GM19099 (cell line): ENCODE results near the gene SLC39A11.

ENCODE experiments used
- POLR2A ChIP-seq: IDR thresholded peaks from 3 replicates; pipeline ENCODE4 v1.6.1; 2011; ENCODE audit warnings: low read depth; ENCODE audit not compliant: insufficient read length; ENCODE audit errors: extremely low read depth

SLC39A11 gene

DNA sequence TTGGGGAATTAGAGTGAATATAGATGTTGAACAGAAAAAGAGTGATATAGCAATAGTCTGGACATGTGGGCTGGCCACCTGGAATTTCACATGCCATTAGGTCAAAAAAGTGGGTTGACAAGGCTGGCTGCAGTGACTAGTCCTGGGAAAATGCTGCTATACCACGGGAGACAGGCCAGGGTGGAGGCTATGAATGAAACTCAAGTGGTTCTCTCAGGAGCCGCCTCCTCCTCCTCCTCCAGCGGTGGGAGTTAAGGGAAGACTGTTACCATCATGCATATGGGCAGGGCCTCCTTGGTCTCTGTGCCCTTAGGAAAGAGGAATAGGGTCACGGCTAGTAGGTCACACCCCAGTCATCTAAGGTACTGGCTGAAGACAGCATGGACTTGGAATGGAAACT is 448.0 kb downstream of the SLC39A11 start:
- TF ChIP-seq POLR2A = no peak

DNA sequence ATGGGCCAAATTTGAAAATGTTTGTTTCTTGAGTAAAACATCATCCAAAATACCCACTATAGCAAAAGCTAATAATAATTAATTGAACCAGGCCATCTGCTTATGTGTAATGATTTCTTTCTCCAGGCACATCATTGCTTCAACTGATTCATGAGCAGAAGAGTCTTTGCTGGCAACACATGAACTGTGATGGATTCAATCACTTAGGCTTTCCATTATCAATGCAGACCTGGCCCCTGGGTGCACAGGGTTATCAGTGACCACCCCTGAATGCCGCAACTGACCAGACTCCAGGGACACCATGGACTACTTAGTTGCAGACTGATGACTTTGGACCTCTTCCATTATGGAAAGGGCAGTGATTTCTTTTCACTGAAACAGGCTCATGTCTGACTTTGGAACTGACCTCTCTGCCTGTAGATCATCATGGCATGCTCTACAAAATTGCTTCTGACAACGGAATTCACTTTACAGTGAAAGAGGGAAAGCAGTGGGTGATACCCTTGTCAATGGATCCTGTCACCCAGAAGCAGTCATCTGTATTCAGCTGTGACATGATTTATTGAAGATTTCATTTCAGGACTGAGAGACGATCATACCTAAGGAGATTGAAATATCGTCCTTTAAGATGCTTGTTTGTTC is 448.8 kb downstream of the SLC39A11 start:
- no peak for TF ChIP-seq POLR2A

DNA sequence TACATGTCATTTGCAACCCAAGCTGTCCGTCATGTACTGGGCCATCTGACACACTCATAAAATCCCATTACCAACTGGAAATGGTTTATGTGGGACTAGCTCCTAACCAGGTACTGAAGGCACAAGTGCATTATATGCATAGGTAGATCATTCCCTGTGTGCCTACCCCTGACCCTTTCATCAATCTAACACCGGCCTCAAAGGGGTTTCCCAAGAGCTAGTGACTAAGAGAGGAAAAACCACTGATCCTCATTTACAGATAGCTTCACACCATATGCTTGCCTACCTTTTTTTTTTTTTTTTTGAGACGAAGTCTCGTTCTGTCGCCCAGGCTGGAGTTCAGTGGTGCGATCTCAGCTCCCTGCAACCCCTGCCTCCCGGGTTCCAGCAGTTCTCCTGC is 449.8 kb downstream of the SLC39A11 start:
- TF ChIP-seq POLR2A = no peak

DNA sequence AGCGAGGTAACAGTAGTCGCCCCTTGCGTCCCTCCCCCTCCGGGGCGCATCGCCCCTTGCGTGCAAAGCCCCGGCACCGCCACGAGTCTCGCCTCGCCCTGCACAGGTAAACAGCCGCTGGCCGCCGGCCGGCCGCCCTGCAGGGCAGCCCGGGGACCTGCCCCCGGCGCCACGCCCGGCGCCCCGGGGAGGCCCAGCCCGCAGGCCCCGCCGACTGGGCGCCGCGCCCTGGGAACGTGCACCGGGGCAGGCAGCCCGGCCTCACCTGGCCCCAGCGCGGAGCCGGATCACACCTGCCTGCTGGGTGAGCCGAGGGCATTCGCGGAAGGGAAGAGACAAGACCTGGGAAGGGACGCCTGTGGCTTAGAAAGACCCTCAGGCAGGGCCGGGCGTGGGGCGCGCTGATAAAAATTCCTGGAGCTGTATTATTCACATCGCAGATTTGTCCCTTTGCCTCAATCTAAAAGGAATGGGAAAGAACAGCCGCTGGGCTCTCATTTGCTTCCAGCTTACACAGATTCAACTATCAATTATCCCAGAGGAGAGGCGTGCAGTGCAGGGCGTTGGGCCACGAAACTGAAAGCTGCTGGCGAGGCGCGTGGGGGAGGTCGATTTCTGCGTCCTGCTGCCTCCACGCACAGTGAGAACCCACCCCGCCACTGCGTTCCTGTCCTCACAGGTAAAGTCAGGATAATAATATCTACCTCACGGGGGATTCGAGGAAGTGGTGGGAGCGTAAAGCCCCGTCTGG is 451.9 kb downstream of the SLC39A11 start:
- TF ChIP-seq POLR2A = no peak

DNA sequence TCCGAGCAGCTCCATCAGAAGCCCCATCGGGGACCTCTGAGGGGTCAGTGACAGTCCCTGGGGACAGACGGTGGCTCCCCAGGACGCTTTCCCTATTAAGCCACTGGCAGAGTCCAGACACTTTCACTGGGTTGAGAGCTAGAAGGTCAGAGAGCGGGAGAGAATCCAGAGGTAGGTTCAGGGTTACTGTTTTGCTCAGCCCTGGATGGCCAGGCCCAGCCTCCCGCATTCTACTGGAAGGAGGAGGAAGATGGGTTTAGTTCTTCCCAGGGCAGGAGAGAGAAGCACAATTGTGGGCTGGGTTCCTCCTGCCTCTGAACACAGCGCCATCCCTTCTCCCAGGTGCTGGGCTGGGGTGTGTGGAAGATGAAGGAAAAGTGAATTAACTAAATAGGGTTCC is 452.8 kb downstream of the SLC39A11 start:
- no peak for TF ChIP-seq POLR2A

DNA sequence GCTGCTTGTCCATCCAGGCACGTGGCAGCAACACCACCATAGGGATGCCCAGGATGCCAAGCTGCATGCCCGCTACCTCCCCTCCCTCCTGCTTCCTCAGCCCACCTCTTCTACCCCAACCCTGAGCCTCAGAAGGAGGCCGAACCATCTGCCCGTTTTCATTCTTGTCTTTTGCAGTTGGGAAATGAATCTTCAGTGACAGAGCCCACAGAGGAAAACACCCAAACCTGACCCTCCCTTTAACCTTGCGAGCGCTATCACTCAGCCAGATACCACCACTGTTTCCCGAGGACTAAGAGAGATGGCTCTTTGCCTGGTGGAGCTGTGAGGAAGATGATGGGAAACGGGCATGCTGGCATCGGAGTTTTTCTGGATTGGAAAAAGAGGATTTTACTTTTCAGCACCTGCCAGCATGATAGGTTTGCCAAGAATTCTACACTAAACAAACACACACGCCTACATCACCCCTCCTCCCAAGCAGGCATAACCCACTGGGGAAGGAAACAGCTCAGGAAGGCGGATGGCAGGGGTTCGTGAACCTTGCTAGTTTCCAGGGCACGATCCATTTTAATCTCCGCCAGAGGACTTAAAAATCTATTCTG is 457.4 kb downstream of the SLC39A11 start:
- no peak for TF ChIP-seq POLR2A

DNA sequence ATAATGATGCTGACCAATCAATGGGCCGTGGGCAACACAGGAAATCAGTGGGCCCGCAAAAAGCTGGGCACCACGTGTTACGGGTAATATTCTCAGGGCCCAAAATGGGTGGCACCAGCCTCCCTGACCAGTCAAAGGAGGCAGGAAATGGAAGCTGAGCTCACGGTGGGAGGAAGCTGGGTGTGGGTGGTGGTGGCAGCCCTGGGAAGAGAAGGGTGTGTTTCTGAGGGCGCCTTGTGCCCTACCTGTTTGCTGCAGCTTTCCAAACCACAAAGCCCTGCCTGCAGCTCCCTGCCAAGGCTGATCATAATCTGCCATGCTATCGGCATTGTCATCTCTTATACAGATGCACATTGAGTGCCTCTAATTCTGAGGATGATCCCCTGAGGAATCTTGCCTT is 457.9 kb downstream of the SLC39A11 start:
- no peak for TF ChIP-seq POLR2A

DNA sequence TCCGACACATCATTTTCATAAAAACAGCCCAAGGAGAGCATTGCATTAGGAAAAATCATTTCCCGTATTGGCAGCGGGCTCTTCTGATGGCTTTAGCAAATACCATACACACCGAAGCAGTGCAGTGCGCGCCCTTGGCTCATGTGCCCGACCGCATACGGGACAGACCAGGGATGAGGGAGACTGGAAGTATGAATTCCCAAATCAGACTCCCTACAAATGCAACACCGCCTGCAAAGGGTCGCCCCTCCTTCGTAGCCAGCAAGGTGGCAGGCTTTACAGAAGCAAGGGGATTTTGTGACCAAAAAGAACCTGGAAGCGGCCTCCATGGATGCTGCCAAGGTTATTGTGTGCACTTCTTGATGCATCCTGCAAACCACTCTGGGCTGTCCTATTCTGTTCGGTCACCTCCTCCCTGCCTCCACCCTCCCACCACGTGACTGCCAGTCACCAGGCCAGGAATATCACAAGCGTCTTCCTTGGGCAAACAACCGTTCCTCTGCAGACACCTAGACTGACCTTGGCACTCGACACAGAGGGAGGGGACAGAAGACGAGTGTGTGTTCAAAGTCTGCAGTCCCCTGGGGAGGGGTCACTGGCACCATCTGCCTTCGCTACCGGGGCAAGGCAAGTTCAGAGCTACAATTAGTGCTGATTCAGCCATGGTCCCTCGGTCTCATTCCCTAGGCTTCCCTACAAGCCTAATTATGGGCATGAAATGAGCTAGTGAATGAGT is 460.4 kb downstream of the SLC39A11 start:
- TF ChIP-seq POLR2A = no peak

DNA sequence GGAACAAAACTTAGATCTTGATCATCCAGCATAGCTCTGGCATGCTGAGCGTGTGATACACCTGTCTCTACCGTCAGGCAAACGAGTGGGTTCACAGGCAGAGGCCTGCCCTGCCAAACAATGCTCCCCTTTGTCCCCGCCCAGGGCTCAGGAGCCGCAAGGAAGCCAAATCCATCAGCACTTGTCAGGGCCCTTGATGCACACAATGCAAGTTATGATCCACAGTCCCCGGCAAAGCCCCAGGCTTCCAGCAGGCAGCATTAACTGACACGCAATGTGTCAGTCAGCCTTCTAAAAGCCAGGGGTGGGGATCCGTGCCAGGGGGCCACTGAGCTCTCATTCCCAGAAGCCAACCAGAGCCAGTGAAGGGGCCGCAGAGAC is 460.9 kb downstream of the SLC39A11 start:
- TF ChIP-seq POLR2A = no peak

DNA sequence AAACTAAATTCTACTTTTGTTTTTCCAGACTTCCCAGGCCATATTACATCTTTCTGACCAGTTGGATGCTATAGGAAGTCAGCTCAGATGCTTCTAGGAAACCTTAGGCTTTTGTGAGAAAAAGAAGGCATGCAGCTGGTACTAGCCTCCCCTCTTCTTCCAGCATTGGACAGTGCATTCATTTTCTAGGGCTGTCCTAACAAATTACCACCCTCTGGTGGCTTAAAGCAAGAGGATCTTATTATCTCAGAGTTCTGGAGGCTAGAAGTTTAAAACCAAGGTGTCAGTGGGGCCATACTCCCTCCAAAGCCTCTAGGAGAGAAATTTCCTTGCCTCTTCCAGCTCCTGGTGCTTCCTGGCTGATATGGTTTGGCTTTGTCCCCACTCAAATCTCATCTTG is 467.8 kb downstream of the SLC39A11 start:
- TF ChIP-seq POLR2A = no peak

DNA sequence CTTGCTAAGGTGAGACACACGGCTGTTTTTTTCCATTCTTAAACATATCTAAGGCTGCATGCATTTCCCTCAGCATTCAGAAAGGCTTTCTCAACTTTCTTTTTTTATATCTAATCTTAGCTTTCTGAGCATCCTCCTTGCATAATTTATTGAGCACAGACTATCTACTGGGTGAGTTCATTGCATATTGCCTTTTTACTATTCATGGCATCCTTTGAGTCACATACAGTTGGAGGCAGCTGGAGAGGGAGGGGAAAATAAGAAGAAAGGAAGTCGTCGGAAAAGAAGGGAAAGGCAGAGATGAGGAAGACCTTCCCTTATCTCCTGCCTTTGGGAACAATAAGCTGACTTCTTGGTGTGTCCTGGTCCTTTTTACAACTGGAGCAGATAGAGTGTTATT is 468.3 kb downstream of the SLC39A11 start:
- no peak for TF ChIP-seq POLR2A

DNA sequence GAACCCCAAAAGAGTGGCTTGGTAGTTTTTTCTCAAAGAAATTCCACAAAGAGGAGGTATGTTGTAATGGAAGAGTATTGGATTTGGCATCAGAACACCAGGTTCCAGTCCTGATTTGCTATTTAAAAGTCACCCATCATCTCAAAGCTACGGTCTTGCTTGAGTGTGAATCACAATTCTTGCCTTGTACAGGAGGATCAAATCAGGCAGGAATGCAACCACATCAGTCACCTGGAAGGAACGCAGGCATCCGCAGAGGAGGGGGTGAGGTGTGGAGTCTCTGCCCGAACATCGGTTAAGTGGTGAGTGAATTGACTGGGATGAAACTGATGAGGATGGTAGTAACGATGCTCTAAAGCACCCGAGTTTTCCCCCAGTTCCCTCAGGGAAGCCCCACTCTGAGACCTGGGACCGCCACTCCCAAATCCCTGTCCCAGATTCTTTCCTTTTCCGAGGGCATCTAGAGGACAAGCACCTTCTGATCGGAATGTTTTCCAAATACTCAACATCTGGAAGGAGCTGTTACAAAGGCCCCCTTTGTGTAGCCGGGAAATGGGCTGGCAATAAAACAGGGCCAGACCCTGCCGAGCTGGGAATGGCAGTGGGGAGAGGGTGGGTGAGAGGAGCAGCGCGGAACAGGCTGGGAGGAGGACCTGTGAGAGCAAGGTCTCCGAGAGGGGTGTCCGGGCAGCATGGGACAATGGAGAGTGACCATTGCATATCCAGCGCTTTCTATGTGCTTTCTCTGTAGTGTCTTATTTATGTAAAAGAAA is 469.6 kb downstream of the SLC39A11 start:
- no peak for TF ChIP-seq POLR2A

DNA sequence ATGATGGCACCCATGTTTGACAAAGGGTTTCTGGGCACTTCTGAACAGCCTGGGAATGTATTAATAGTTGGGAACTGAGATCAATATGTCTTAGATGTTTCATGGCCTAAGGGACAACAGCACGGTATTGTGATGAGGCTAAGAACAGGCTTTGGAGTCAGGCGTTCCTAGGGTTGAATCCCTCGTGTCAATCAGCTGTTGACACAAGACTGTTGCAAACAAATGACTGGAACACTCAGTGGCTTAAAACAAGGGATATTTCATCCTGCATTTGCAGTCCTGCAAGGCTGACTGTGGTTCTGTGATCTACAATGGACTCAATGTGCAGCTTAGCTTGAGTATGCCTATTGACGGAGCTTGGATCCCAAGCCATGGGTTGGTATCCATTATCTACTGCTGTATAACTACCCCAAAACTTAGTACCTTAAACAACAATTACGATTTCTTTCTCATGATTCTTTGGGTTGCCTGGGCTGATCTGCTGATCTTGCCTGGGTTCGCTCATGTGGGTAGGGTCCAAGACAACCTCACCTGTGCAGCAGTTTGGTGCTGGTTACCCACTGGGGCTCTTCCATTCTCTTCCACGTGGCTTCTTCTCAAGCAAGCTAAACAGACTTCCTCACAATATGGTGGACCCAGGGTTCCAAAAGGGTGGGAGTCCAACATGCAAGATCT is 472.4 kb downstream of the SLC39A11 start:
- no peak for TF ChIP-seq POLR2A

DNA sequence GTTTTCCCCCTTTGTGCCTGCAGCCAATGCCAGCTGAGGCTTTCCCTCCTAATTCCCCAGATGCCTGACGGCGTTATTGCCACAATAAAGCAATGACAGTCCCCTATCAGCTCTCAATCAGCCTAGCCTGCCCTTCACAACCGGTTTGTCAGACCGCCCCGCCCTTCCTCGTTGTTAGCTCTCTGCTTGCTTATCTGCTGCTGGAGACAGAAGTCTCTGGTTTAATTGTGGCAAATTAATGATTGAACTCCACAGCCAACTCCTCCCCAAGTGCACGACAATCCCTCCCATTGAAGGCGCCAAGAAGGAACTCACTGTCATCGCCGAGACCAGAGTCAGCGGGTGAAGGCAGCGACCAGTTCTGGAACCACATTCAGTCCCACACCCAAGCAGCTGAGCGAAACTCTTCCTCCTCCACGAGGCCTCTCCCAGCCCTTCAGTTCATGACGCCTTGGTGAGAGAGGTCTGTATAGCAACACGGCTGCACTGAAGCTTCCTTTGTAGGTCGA is 474.4 kb downstream of the SLC39A11 start:
- TF ChIP-seq POLR2A = no peak

DNA sequence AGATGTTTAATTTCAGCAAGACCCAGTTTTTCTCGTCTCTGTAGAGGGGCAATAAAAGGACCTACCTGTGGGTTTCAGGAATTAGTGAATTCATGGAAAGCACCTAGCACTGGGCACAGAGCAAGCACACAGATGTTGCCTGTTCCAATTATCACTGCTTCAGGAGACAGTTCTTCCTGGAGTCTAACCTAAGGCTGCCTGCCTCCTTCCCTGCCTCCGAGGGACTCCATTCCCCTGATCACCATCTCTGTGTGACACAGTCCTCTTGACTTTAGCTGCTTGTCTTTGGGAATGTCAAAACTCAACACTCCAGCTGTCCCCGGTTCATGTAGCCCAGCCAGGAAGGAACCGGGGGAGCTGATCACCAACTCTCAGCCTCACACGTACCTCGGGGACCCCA is 474.9 kb downstream of the SLC39A11 start:
- TF ChIP-seq POLR2A = no peak

DNA sequence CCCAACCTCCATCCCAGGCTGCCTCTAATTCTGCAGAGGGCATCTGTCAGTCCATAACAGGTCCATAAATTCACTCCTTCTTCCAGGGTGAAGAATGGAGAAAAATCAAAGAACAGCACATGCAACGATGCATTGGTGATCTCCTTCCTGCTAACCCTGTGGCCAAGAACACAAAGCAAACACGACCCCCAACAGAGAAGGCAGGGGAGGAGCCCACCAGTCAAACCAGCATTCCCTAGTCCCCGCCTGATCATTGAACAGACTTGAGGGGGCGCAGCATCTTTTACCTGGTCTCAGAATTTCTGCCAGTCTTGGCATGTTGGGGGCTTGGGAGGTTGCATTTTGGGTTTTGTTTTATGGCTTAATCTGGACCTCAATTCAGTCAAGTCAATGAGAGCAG is 476.0 kb downstream of the SLC39A11 start:
- TF ChIP-seq POLR2A = no peak
